HepG2 (cell line): Measurements from ENCODE around the gene NSMCE1. TPM values are rescaled to one million over a fixed set of nuclear protein-coding genes. Genes with fewer than 3 reads are reported as not detected.

Experiments
- ATAC-seq: fragments of 200-7000 bp; cut with Tn5 transposase; 3 replicates; pipeline ENCODE4 v1.9.1; 2020; ENCODE audit warnings: mild to moderate bottlenecking, moderate library complexity
- BruUV-seq: library from RNA; stranded (reverse); fragments of 400-500 nt; replicated peaks from 2 replicates; lab custom pipeline; 2021; lab: Mats Ljungman, UMichigan
- CTCF ChIA-PET: fragments of 300-600 bp; formaldehyde crosslinking; extraction: SDS; loops from one replicate; lab custom pipeline; 2021; ENCODE audit warnings: low total read pairs, inconsistent platforms, low intra/inter-chr PET ratio; lab: Yijun Ruan, JAX
- POLR2A ChIA-PET: fragments of 350-600 bp; sonication (Branson Sonifier 250); formaldehyde crosslinking; loops from one replicate; lab custom pipeline; 2020; ENCODE audit warnings: antibody characterized with exemption, inconsistent platforms; lab: Yijun Ruan, JAX
- DNase-seq: peaks from one replicate; pipeline ENCODE4 v3.0.0-alpha.2; 2015; ENCODE audit warnings: low spot score
- FAIRE-seq: peaks from 3 replicates; lab custom pipeline; 2011; peaks lifted over from hg19 to GRCh38; lab: Jason Lieb, UNC
- H2AFZ ChIP-seq: one replicate; pipeline ENCODE4 v1.6.1; 2011; ENCODE audit warnings: low read length, inconsistent platforms
- H3K27ac ChIP-seq: fragments of 300-600 bp; 3 replicates; pipeline ENCODE4 v1.8.0; 2011; ENCODE audit warnings: mixed run types, mild to moderate bottlenecking, mixed read lengths, low read length, inconsistent platforms; ENCODE audit not compliant: insufficient read depth; ENCODE audit errors: extremely low read length
- H3K27me3 ChIP-seq, 2 experiments: fragments of 200-600 bp in 1 of 2; 2 replicates in 1 of 2; 3 replicates in 1 of 2; pipeline versions ENCODE4 v1.6.0 to v1.8.0; 2011; ENCODE audit warnings: low read length in 2 of 2, mild to moderate bottlenecking in 2 of 2, moderate library complexity in 2 of 2, inconsistent platforms in 1 of 2; ENCODE audit not compliant: insufficient read depth in 2 of 2, control insufficient read depth in 1 of 2
- H3K36me3 ChIP-seq, 2 experiments: fragments of 200-600 bp in 1 of 2; replicated peaks in 1 of 2; 2 replicates in 1 of 2; 3 replicates in 1 of 2; pipeline versions ENCODE4 v1.5.1 to v1.8.0; 2011; ENCODE audit warnings: low read length in 2 of 2, inconsistent platforms in 1 of 2; ENCODE audit not compliant: insufficient read depth in 2 of 2, control insufficient read depth in 1 of 2
- H3K4me1 ChIP-seq: 2 replicates; pipeline ENCODE4 v1.5.1; 2012; ENCODE audit warnings: low read length, inconsistent platforms; ENCODE audit not compliant: insufficient read depth
- H3K4me2 ChIP-seq: 2 replicates; pipeline ENCODE4 v1.6.0; 2011; ENCODE audit warnings: low read depth, low read length, inconsistent platforms
- H3K4me3 ChIP-seq, 3 experiments: fragments of 200-600 bp in 1 of 3; sonication (generic), shearing (Covaris generic) in 1 of 3; replicated peaks in 1 of 3; 2 replicates each; pipeline ENCODE4 v1.5.1; 2011 to 2016; ENCODE audit warnings: low read length in 3 of 3, inconsistent platforms in 2 of 3, low read depth in 2 of 3, mild to moderate bottlenecking in 2 of 3, control low read depth in 1 of 3, mixed read lengths in 1 of 3; ENCODE audit not compliant: insufficient read depth in 1 of 3
- H3K79me2 ChIP-seq: one replicate; pipeline ENCODE4 v1.6.1; 2011; ENCODE audit warnings: low read length, inconsistent platforms; ENCODE audit not compliant: insufficient read depth
- H3K9ac ChIP-seq: 2 replicates; pipeline ENCODE4 v1.6.0; 2011; ENCODE audit warnings: mild to moderate bottlenecking, low read depth, low read length, inconsistent platforms; ENCODE audit not compliant: insufficient read depth
- H3K9me3 ChIP-seq: 2 replicates; pipeline ENCODE4 v1.5.1; 2012; ENCODE audit warnings: mild to moderate bottlenecking, low read length
- H4K20me1 ChIP-seq: 2 replicates; pipeline ENCODE4 v1.6.0; 2011; ENCODE audit warnings: inconsistent platforms, mild to moderate bottlenecking, low read length, moderate library complexity; ENCODE audit not compliant: insufficient read depth
- ATM ChIP-seq: fragments of 450-650 bp; IDR thresholded peaks from 2 replicates; pipeline ENCODE4 v1.7.1; 2017; ENCODE audit warnings: mild to moderate bottlenecking, borderline replicate concordance
- CBX1 ChIP-seq: IDR thresholded peaks from one replicate; pipeline ENCODE4 v1.6.1; 2016; ENCODE audit warnings: antibody characterized with exemption, low read depth
- FIP1L1 ChIP-seq: fragments of 200-400 bp; formaldehyde crosslinking; IDR thresholded peaks from 2 replicates; pipeline ENCODE4 v1.6.1; 2018; ENCODE audit warnings: low read depth, mild to moderate bottlenecking, low read length, moderate library complexity, borderline replicate concordance; ENCODE audit not compliant: insufficient read depth
- MBNL3 ChIP-seq: fragments of 250-450 bp; sonication (Bioruptor Pico); conservative IDR thresholded peaks from 2 replicates; pipeline ENCODE4 v1.8.0; 2022; ENCODE audit warnings: mild to moderate bottlenecking, inconsistent platforms
- POLR2A ChIP-seq, 2 experiments: IDR thresholded peaks; 2 replicates each; pipeline ENCODE4 v1.6.1; 2011; ENCODE audit warnings: low read depth in 2 of 2, low read length in 2 of 2, mild to moderate bottlenecking in 1 of 2, moderate library complexity in 1 of 2; ENCODE audit not compliant: insufficient read depth in 1 of 2
- SKIL ChIP-seq: sonication (generic); formaldehyde crosslinking; IDR thresholded peaks from 2 replicates; pipeline ENCODE4 v1.8.0; 2022; ENCODE audit warnings: missing genetic modification reagents, mild to moderate bottlenecking, moderate library complexity, borderline replicate concordance
- ZBTB34 ChIP-seq: sonication (generic); formaldehyde crosslinking; IDR thresholded peaks from 2 replicates; pipeline ENCODE4 v1.8.0; 2022; ENCODE audit warnings: mild to moderate bottlenecking, missing genetic modification reagents
- ZFP62 ChIP-seq: sonication (generic); formaldehyde crosslinking; IDR thresholded peaks from 2 replicates; pipeline ENCODE4 v1.4.0; 2020; ENCODE audit warnings: missing genetic modification reagents
- ZNF124 ChIP-seq: sonication (generic); formaldehyde crosslinking; IDR thresholded peaks from 2 replicates; pipeline ENCODE4 v1.4.0; 2020; ENCODE audit warnings: missing genetic modification reagents
- ZNF292 ChIP-seq: sonication (generic); formaldehyde crosslinking; IDR thresholded peaks from 2 replicates; pipeline ENCODE4 v1.8.1; 2022; ENCODE audit warnings: mild to moderate bottlenecking, low read depth, missing genetic modification reagents, borderline replicate concordance
- ZNF407 ChIP-seq: sonication (generic); formaldehyde crosslinking; IDR thresholded peaks from one replicate; pipeline ENCODE4 v1.5.1; 2020; ENCODE audit warnings: mild to moderate bottlenecking, missing genetic modification reagents; ENCODE audit errors: not compliant biosample characterization
- ZNF703 ChIP-seq: sonication (generic); formaldehyde crosslinking; IDR thresholded peaks from 2 replicates; pipeline ENCODE4 v1.5.1; 2020; ENCODE audit warnings: missing genetic modification reagents, mild to moderate bottlenecking, moderate library complexity, borderline replicate concordance
- ZSCAN30 ChIP-seq: sonication (generic); formaldehyde crosslinking; IDR thresholded peaks from 2 replicates; pipeline ENCODE4 v1.5.0; 2020; ENCODE audit warnings: mild to moderate bottlenecking, missing genetic modification reagents
- WGBS: methylation state at CpG from one replicate; pipeline ENCODE4 v1.1.6; 2017; ENCODE audit warnings: low lambda C conversion rate; 5-methylcytosine and 5-hydroxymethylcytosine counted together
- in situ Hi-C: cut with HindIII; loops from 2 replicates; pipeline ENCODE4 v1.10.0; 2017; ENCODE audit warnings: low pct_unique_long_range_greater_than_20kb; ENCODE audit not compliant: extremely low pct_ligation_motif_present
- intact Hi-C: fragments of 100-400 bp; cut with micrococcal nuclease; formaldehyde crosslinking; loops from one replicate; pipeline ENCODE4 v1.10.0; 2022; ENCODE audit not compliant: unreplicated experiment
- polyA plus RNA-seq, 8 experiments: library from polyadenylated mRNA; depleted of rRNA in 3 of 8; stranded (reverse) in 7 of 8; unstranded in 1 of 8; fragments of >200 nt; fragmentation: Illumina TruSeq in 4 of 8; extraction: Trizol in 4 of 8; gene quantifications; 2 replicates each; pipeline versions ENCODE4 v1.2.1 to v1.2.3, GENCODE V29; 2011 to 2016; ENCODE audit warnings: low read depth in 4 of 8, missing spikeins in 1 of 8, mixed read lengths in 1 of 8; ENCODE audit not compliant: insufficient read depth in 1 of 8
- total RNA-seq, 5 experiments: library from RNA; depleted of rRNA; stranded (reverse); fragments of >200 nt; fragmentation: Illumina TruSeq; extraction: Trizol; gene quantifications; 2 replicates each; pipeline ENCODE4 v1.2.3, GENCODE V29; 2016; ENCODE audit warnings: low read depth in 1 of 5

NSMCE1 gene
- total and polyA plus RNA-seq, 2 of the 13 experiments (the other 11 are each of a cell fraction or from before 2014, with no cell fraction given): 42.7 to 52.9 TPM

GRCh38 chr16:27209591-27209990 is 59.0 kb downstream of the NSMCE1 start:
- FAIRE-seq: no peak
- no peak for TF ChIP-seq FIP1L1
- no peak for TF ChIP-seq SKIL (CRISPR knock-in tag)
- TF ChIP-seq ZSCAN30 (CRISPR knock-in tag): no peak
- TF ChIP-seq ZFP62 (CRISPR knock-in tag): no peak
- no peak for TF ChIP-seq CBX1
- TF ChIP-seq POLR2A (IDR thresholded peaks at IDR 0.05; ENCODE audit: insufficient read depth in 1 of 2, low read depth in 2 of 2, low read length in 2 of 2): no peak
- no peak for TF ChIP-seq ZNF703 (CRISPR knock-in tag)
- TF ChIP-seq MBNL3 (CRISPR knock-in tag): no peak
- no peak for TF ChIP-seq ZNF124 (CRISPR knock-in tag)
- TF ChIP-seq ATM: no peak
- TF ChIP-seq ZNF407 (CRISPR knock-in tag): no peak
- TF ChIP-seq ZBTB34: no peak
- TF ChIP-seq ZNF292: no peak

More at GRCh38 chr16:27209591-27209990, 59.0 kb downstream of the NSMCE1 start:
- Histone ChIP-seq H3K4me1 (peaks cover 36% of the 10 kb centered on the region), H3K79me2 (peaks cover 5% of the 10 kb centered on the region), H4K20me1 (no peaks in the 10 kb centered on the region), H3K9ac (no peak overlapping the region), H3K27ac (no peak overlapping the region), H3K27me3 (no peaks in the 10 kb centered on the region), H3K4me2 (no peak overlapping the region), H2AFZ (no peak overlapping the region), H3K36me3 (peaks cover 3 to 8% of the 10 kb centered on the region in 2 experiments; a peak in 4 of 5 replicates), H3K4me3 (no peak overlapping the region), H3K9me3 (no peaks in the 10 kb centered on the region)
- no peak for ATAC-seq
- DNase-seq: no peak
- POLR2A ChIA-PET: no interaction called here
- CTCF ChIA-PET: no interaction called here
- in situ Hi-C loops: no loop called here
- intact Hi-C loops: no loop called here
- 97% methylated on average over 8 of the region's 8 CpGs for WGBS
- no TSS peak for BruUV-seq
